IPS-NIHi11 (cell line): Measurements from ENCODE around the gene RSPH1.

Experiments used
- DNase-seq: peaks from one replicate; pipeline ENCODE4 v3.0.0; 2012; ENCODE audit warnings: mixed read lengths, low spot score

Gene RSPH1

GRCh38 chr21:42513151-42513984 is 17.3 kb upstream of the RSPH1 start, which contains the start of gene SLC37A1:
Gene SLC37A1, plus strand, starts transcription at chr21:42513852. Its CDS starts 4,603 bp downstream, at chr21:42518455.
- DNase-seq = peak; percentile 70

- no peak for DNase-seq
Observed at GRCh38 chr21:42512346-42513034, 16.5 kb upstream of the RSPH1 start.

GRCh38 chr21:42509244-42509643 is 13.2 kb upstream of the RSPH1 start:
- DNase-seq = no peak

- DNase-seq = no peak
Observed at GRCh38 chr21:42508371-42508770, 12.3 kb upstream of the RSPH1 start.

GRCh38 chr21:42507418-42507817 is 11.4 kb upstream of the RSPH1 start:
- DNase-seq = no peak

GRCh38 chr21:42505090-42505726 is 9.2 kb upstream of the RSPH1 start:
- no peak for DNase-seq

GRCh38 chr21:42503711-42504110 is 7.7 kb upstream of the RSPH1 start:
- no peak for DNase-seq

- DNase-seq = no peak
Observed at GRCh38 chr21:42500736-42501135, 4.7 kb upstream of the RSPH1 start.

- DNase-seq = no peak
Observed at GRCh38 chr21:42500225-42500624, 4.2 kb upstream of the RSPH1 start.

GRCh38 chr21:42499444-42500112 is 3.6 kb upstream of the RSPH1 start:
- DNase-seq = no peak

- no peak for DNase-seq
Observed at GRCh38 chr21:42498012-42498411, 2.0 kb upstream of the RSPH1 start.

GRCh38 chr21:42496839-42497202 is 797 bp upstream of the RSPH1 start:
- DNase-seq = no peak

- peak; percentile 39 for DNase-seq
Observed at GRCh38 chr21:42495765-42496119, 282 bp downstream of the RSPH1 start.

GRCh38 chr21:42495027-42495426 is 997 bp downstream of the RSPH1 start:
- no peak for DNase-seq

GRCh38 chr21:42493109-42494060 is 2.6 kb downstream of the RSPH1 start:
- no peak for DNase-seq

- no peak for DNase-seq
Observed at GRCh38 chr21:42492201-42492600, 3.8 kb downstream of the RSPH1 start.

- DNase-seq = no peak
Observed at GRCh38 chr21:42491328-42491727, 4.7 kb downstream of the RSPH1 start.

GRCh38 chr21:42490720-42491119 is 5.3 kb downstream of the RSPH1 start:
- no peak for DNase-seq

GRCh38 chr21:42489991-42490390 is 6.0 kb downstream of the RSPH1 start:
- no peak for DNase-seq

- no peak for DNase-seq
Observed at GRCh38 chr21:42489006-42489563, 6.9 kb downstream of the RSPH1 start.

GRCh38 chr21:42486531-42486930 is 9.5 kb downstream of the RSPH1 start:
- DNase-seq = no peak
